Common myeloid progenitor, CD34-positive (primary cell): ENCODE measurements around the gene SH3PXD2B.

Source experiments
- CTCF ChIA-PET: fragments of 350-600 bp; sonication (Branson Sonifier 250); formaldehyde crosslinking; loops from one replicate; lab custom pipeline; 2021; ENCODE audit warnings: antibody characterized with exemption; lab: Charles Lee
- POLR2A ChIA-PET: fragments of 350-600 bp; sonication (Branson Sonifier 250); formaldehyde crosslinking; loops from one replicate; lab custom pipeline; 2021; ENCODE audit warnings: antibody characterized with exemption; lab: Charles Lee
- DNase-seq, 3 donors: peaks; one replicate each; pipeline versions ENCODE4 v3.0.0 to v3.0.0-alpha.2; 2013
- H3K27ac ChIP-seq, 2 experiments: 1 replicate in 1 of 2; 2 replicates in 1 of 2; pipeline ENCODE4 v1.7.0; 2013; ENCODE audit warnings: inconsistent platforms in 2 of 2, low read length in 2 of 2, mild to moderate bottlenecking in 2 of 2, low read depth in 1 of 2, moderate library complexity in 1 of 2; ENCODE audit not compliant: severe bottlenecking in 2 of 2, insufficient read depth in 1 of 2, poor library complexity in 1 of 2
- H3K27me3 ChIP-seq, 5 experiments: replicated peaks in 2 of 5; 1 replicate in 3 of 5; 2 replicates in 2 of 5; pipeline versions ENCODE4 v1.6.1 to v1.7.0; 2013; ENCODE audit warnings: low read length in 4 of 5, mild to moderate bottlenecking in 2 of 5, moderate library complexity in 2 of 5, inconsistent platforms in 1 of 5; ENCODE audit not compliant: insufficient read depth in 5 of 5, control insufficient read depth in 4 of 5
- H3K36me3 ChIP-seq, 4 experiments: 1 replicate in 2 of 4; 2 replicates in 2 of 4; pipeline versions ENCODE4 v1.6.1 to v1.7.0; 2013; ENCODE audit warnings: low read length in 3 of 4, control low read depth in 1 of 4, mild to moderate bottlenecking in 1 of 4; ENCODE audit not compliant: control insufficient read depth in 4 of 4, insufficient read depth in 4 of 4
- H3K4me1 ChIP-seq, 4 experiments: 1 replicate in 3 of 4; 2 replicates in 1 of 4; pipeline versions ENCODE4 v1.6.1 to v1.7.1; 2013; ENCODE audit warnings: low read length in 3 of 4, mild to moderate bottlenecking in 3 of 4, control low read depth in 1 of 4, inconsistent platforms in 1 of 4, moderate library complexity in 1 of 4; ENCODE audit not compliant: control insufficient read depth in 4 of 4, insufficient read depth in 4 of 4; ENCODE audit errors: control extremely low read depth in 1 of 4
- H3K4me3 ChIP-seq, 7 experiments: 1 replicate in 4 of 7; 2 replicates in 3 of 7; pipeline versions ENCODE4 v1.5.1 to v1.7.0; 2013; ENCODE audit warnings: mild to moderate bottlenecking in 7 of 7, low read length in 6 of 7, moderate library complexity in 6 of 7, inconsistent platforms in 2 of 7, low read depth in 2 of 7, control low read depth in 1 of 7; ENCODE audit not compliant: insufficient read depth in 4 of 7, control insufficient read depth in 1 of 7; ENCODE audit errors: extremely low read depth in 1 of 7
- H3K9me3 ChIP-seq, 5 experiments: 1 replicate in 4 of 5; 2 replicates in 1 of 5; pipeline versions ENCODE4 v1.6.1 to v1.7.1; 2013; ENCODE audit warnings: low read length in 4 of 5, mild to moderate bottlenecking in 2 of 5, inconsistent platforms in 1 of 5, low read depth in 1 of 5, moderate library complexity in 1 of 5; ENCODE audit not compliant: control insufficient read depth in 4 of 5, insufficient read depth in 2 of 5; ENCODE audit errors: control extremely low read depth in 1 of 5
- whole genome bisulfite sequencing: methylation state at CpG from one replicate; pipeline ENCODE4 v1.1.5; 2013; ENCODE audit not compliant: insufficient coverage; 5-methylcytosine and 5-hydroxymethylcytosine counted together

The SH3PXD2B gene

GRCh38 chr5:172303572-172304335 is 150.6 kb downstream of the SH3PXD2B start:
- DNase-seq: no peak
- 100% methylated on average over 1 of the region's 3 CpGs for WGBS
- Histone ChIP-seq H3K36me3 (no peaks in the 10 kb centered on the region), H3K9me3 (peaks cover 0 to 6% (median 0%) of the 10 kb centered on the region in 5 experiments), H3K27me3 (no peaks in the 10 kb centered on the region), H3K4me1 (no peaks in the 10 kb centered on the region), H3K27ac (no peak overlapping the region), H3K4me3 (no peak overlapping the region)
- CTCF ChIA-PET: interaction anchor here (1.9 kb wide), 1 partner anchor 10 kb away, joined by 5 read pairs; no protein-coding TSS in a partner anchor
- POLR2A ChIA-PET: no interaction called here

GRCh38 chr5:172303162-172303561 is 151.2 kb downstream of the SH3PXD2B start:
- WGBS: 96% methylated on average over 4 of the region's 5 CpGs
- DNase-seq: no peak
- Histone ChIP-seq H3K4me1 (no peaks in the 10 kb centered on the region), H3K4me3 (no peak overlapping the region), H3K9me3 (peaks cover 0 to 6% (median 0%) of the 10 kb centered on the region in 5 experiments), H3K27me3 (no peaks in the 10 kb centered on the region), H3K36me3 (no peaks in the 10 kb centered on the region), H3K27ac (no peak overlapping the region)
- ChIA-PET POLR2A (no interaction called here), CTCF (interaction anchor here (1.9 kb wide), 1 partner anchor 9 kb away, joined by 5 read pairs; no protein-coding TSS in a partner anchor)

DNA sequence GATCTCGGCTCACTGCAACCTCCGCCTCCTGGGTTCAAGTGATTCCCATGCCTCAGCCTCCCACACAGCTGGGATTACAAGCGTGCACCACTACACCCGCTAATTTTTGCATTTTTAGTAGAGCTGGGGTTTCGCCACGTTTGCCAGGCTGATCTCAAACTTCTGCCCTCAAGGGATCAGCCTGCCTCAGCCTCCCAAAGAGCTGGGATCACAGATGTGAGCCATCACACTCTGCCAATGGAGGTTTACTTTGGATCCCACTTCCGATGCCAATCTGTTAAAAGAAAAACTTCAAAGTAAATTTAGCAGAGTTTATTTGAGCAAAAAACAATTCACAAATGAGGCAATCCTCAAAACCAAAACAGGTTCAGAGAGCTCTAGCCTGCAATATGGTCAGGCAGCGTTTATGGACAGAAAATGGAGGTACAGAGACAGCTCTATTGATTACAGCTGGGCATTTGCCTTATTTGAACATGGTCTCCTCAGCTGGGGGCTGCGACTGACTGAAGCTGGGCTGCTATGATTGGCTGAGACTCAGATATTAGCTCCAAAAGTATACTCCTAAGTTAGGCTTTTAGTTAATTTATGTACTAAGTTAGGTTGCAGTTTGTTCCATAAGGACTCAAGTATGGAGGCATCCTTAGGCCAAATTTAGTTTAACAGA is 152.1 kb downstream of the SH3PXD2B start:
- no peak overlapping the region for H3K4me3 ChIP-seq
- 87% methylated on average over 9 of the region's 9 CpGs for WGBS
- H3K27me3 ChIP-seq: no peaks in the 10 kb centered on the region
- ChIA-PET CTCF (interaction anchor here (0.6 to 1.9 kb wide), 2 partner anchors 9 to 21 kb away, joined by 3 to 5 read pairs; no protein-coding TSS in a partner anchor), POLR2A (no interaction called here)
- H3K27ac ChIP-seq: no peak overlapping the region
- peaks cover 0 to 6% (median 0%) of the 10 kb centered on the region in 5 experiments for H3K9me3 ChIP-seq
- DNase-seq: no peak
- no peaks in the 10 kb centered on the region for H3K4me1 ChIP-seq
- no peaks in the 10 kb centered on the region for H3K36me3 ChIP-seq

GRCh38 chr5:172299916-172300439 is 154.3 kb downstream of the SH3PXD2B start:
- Histone ChIP-seq H3K36me3 (no peaks in the 10 kb centered on the region), H3K27me3 (no peaks in the 10 kb centered on the region), H3K4me1 (no peaks in the 10 kb centered on the region), H3K9me3 (no peaks in the 10 kb centered on the region), H3K4me3 (no peak overlapping the region), H3K27ac (no peak overlapping the region)
- WGBS: 100% methylated on average over 1 of the region's 2 CpGs
- CTCF ChIA-PET: no interaction called here
- DNase-seq: no peak
- POLR2A ChIA-PET: interaction anchor here (0.5 kb wide), 1 partner anchor 106 kb away, joined by 3 read pairs; no protein-coding TSS in a partner anchor

DNA sequence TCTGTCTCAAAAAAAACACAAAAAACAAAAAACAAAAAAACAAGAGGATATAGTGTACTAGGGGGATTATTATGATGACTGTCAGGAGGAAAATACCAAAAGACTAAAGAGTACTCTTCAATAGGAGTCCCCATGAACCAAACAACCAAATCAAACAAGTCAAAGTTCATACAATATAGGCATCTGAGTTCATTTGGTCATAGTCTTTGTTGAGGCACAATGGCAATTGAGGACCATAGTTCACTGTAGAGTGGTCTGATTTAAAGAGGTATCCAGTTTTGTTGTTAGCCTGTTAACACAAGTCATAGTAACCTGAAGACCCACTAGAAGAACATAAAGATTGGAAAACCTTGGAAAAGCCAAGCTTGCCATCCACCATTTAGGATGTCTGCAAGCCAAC is 159.5 kb downstream of the SH3PXD2B start:
- Histone ChIP-seq H3K36me3 (no peaks in the 10 kb centered on the region), H3K4me3 (no peak overlapping the region), H3K4me1 (peaks cover 0 to 7% (median 5%) of the 10 kb centered on the region in 4 experiments), H3K9me3 (no peaks in the 10 kb centered on the region), H3K27me3 (no peaks in the 10 kb centered on the region), H3K27ac (no peak overlapping the region)
- DNase-seq: no peak
- POLR2A ChIA-PET: no interaction called here
- CTCF ChIA-PET: interaction anchor here (1.1 to 1.9 kb wide), 6 partner anchors 12 to 383 kb away, joined by 3 to 9 read pairs (median 5); no protein-coding TSS in a partner anchor

DNA sequence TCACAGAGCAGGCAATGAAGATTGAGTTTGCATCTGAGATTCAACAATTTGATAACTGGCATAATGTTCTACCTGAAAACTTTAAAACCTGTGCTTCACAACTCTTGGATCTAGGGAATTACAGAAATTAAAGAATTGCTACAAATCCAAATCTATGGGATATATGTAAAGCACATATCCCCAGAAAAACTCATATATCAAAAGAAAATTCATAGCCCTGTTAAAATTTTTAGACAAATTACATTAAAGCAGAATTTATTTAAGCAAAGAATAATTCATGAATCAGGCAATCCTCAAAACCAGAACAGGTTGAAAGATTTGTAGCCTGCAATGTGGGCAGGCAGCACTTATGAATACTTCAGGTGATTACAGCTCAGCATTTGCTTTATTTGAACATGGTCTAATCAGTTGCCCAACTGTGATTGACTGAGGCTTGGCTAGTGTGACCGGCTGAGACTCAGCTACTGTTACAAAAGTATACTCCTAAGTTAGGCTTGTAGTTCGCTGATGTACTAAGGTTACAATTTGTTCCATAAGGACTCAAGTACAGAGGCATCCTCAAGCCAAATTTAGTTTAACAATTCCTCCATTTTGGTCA is 160.5 kb downstream of the SH3PXD2B start:
- POLR2A ChIA-PET: no interaction called here
- no peak overlapping the region for H3K4me3 ChIP-seq
- H3K4me1 ChIP-seq: peaks cover 0 to 7% (median 5%) of the 10 kb centered on the region in 4 experiments
- H3K27me3 ChIP-seq: no peaks in the 10 kb centered on the region
- DNase-seq: no peak
- no peaks in the 10 kb centered on the region for H3K9me3 ChIP-seq
- no peak overlapping the region for H3K27ac ChIP-seq
- H3K36me3 ChIP-seq: no peaks in the 10 kb centered on the region
- CTCF ChIA-PET: interaction anchor here (0.7 to 2.0 kb wide), 19 partner anchors 9 to 374 kb away, joined by 3 to 10 read pairs (median 5); partner anchors contain the start of genes STK10 and UBTD2
- 92% methylated on average over 2 of the region's 2 CpGs for WGBS
